ENCODE data around the gene SGTA. TPM values are rescaled to one million over a fixed set of nuclear protein-coding genes. Genes with fewer than 3 reads are reported as not detected.

Gene SGTA
- total and polyA plus RNA-seq, 4 donors = 16.7 to 38.4 (median 21.0) TPM

GRCh38 chr19:2733930-2734588 lies 49.0 kb downstream of the SGTA start:
- Histone ChIP-seq H3K9ac (ENCODE audit: low read depth in 1 of 2, low read length in 2 of 2) (no peak overlapping the region), H3K4me3 (ENCODE audit: low read depth in 1 of 3, low read length in 3 of 3) (no peak overlapping the region), H3K36me3 (ENCODE audit: control insufficient read depth in 4 of 4, insufficient read depth in 3 of 4, low read depth in 1 of 4, low read length in 3 of 4) (peaks cover 5 to 30% (median 9%) of the 10 kb centered on the region in 4 donors), H3K27ac (ENCODE audit: low read depth in 1 of 2, low read length in 2 of 2) (no peak overlapping the region), H3K4me1 (ENCODE audit: control insufficient read depth in 4 of 4, insufficient read depth in 4 of 4, low read length in 3 of 4) (peaks cover 1 to 6% (median 2%) of the 10 kb centered on the region in 4 donors), H3K27me3 (ENCODE audit: control insufficient read depth in 4 of 4, insufficient read depth in 4 of 4, low read length in 3 of 4) (no peaks in the 10 kb centered on the region), H3K9me3 (ENCODE audit: control insufficient read depth in 4 of 4, low read length in 3 of 4) (peaks cover 0 to 2% (median 0%) of the 10 kb centered on the region in 4 donors)
- WGBS = 88% methylated on average over 35 of the region's 35 CpGs
- DNase-seq (ENCODE audit: low spot score) = no peak
- TF ChIP-seq TAF1 (conservative IDR thresholded peaks at IDR 0.05) (no peak), GABPA (IDR thresholded peaks at IDR 0.05 in 1 of 2, conservative IDR thresholded peaks at IDR 0.05 in 1 of 2) (no peak), JUND (IDR thresholded peaks at IDR 0.05) (no peak), ZBTB33 (IDR thresholded peaks at IDR 0.05) (no peak), FOXA1 (IDR thresholded peaks at IDR 0.05) (no peak), MAX (IDR thresholded peaks at IDR 0.05) (no peak), REST (IDR thresholded peaks at IDR 0.05) (no peak)

GRCh38 chr19:2732883-2733282 lies 50.2 kb downstream of the SGTA start:
- 97% methylated on average over 38 of the region's 38 CpGs for WGBS
- no peaks in the 10 kb centered on the region for H3K27me3 ChIP-seq (ENCODE audit: control insufficient read depth in 4 of 4, insufficient read depth in 4 of 4, low read length in 3 of 4)
- DNase-seq (ENCODE audit: low spot score) = no peak
- no peak for TF ChIP-seq SP1 (IDR thresholded peaks at IDR 0.05)
- TF ChIP-seq FOXA1 (IDR thresholded peaks at IDR 0.05) = no peak
- TF ChIP-seq HNF4A (conservative IDR thresholded peaks at IDR 0.05) = no peak
- TF ChIP-seq ATF3 (IDR thresholded peaks at IDR 0.05) = no peak
- no peak for TF ChIP-seq RAD21 (IDR thresholded peaks at IDR 0.05)
- no peak for TF ChIP-seq NR2F2 (IDR thresholded peaks at IDR 0.05)
- no peak for TF ChIP-seq FOXA2 (IDR thresholded peaks at IDR 0.05)
- no peak for TF ChIP-seq MAX (IDR thresholded peaks at IDR 0.05)
- TF ChIP-seq JUND (IDR thresholded peaks at IDR 0.05) = no peak
- TF ChIP-seq ZBTB33 (IDR thresholded peaks at IDR 0.05) = no peak
- no peak for TF ChIP-seq CTCF (IDR thresholded peaks at IDR 0.05; ENCODE audit: low read depth, low read length, missing input control)
- TF ChIP-seq RXRA (IDR thresholded peaks at IDR 0.05) = no peak
- no peak for TF ChIP-seq EGR1 (IDR thresholded peaks at IDR 0.05; ENCODE audit: low read depth in 2 of 2)
- no peak overlapping the region for H3K4me3 ChIP-seq (ENCODE audit: low read depth in 1 of 3, low read length in 3 of 3)
- H3K9me3 ChIP-seq (ENCODE audit: control insufficient read depth in 4 of 4, low read length in 3 of 4) = peaks cover 0 to 2% (median 0%) of the 10 kb centered on the region in 4 donors
- no peak overlapping the region for H3K27ac ChIP-seq (ENCODE audit: low read depth in 1 of 2, low read length in 2 of 2)
- H3K36me3 ChIP-seq (ENCODE audit: control insufficient read depth in 4 of 4, insufficient read depth in 3 of 4, low read depth in 1 of 4, low read length in 3 of 4) = peaks cover 5 to 30% (median 9%) of the 10 kb centered on the region in 4 donors
- H3K9ac ChIP-seq (ENCODE audit: low read depth in 1 of 2, low read length in 2 of 2) = no peak overlapping the region
- no peaks in the 10 kb centered on the region for H3K4me1 ChIP-seq (ENCODE audit: control insufficient read depth in 4 of 4, insufficient read depth in 4 of 4, low read length in 3 of 4)
